K562 (cell line): ENCODE results near the gene NFS1. TPM values are rescaled to one million over a fixed set of nuclear protein-coding genes. Genes with fewer than 3 reads are reported as not detected.

ENCODE experiments used
- ARNT ChIP-seq, 2 experiments: fragments of 450-650 bp; IDR thresholded peaks; 2 replicates each; pipeline ENCODE4 v1.6.1; 2016; ENCODE audit warnings: mild to moderate bottlenecking in 1 of 2
- CC2D1A ChIP-seq: fragments of 450-650 bp; IDR thresholded peaks from 2 replicates; pipeline ENCODE4 v1.6.1; 2017; ENCODE audit warnings: mild to moderate bottlenecking
- CEBPG ChIP-seq, 3 experiments: fragments of 200-800 bp in 1 of 3; sonication (Bioruptor generic) in 1 of 3; sonication (generic) in 1 of 3; formaldehyde crosslinking in 1 of 3; IDR thresholded peaks in 2 of 3; conservative IDR thresholded peaks in 1 of 3; 2 replicates each; pipeline versions ENCODE4 v1.6.1 to v1.8.0; 2016 to 2022; ENCODE audit warnings: missing compliant biosample characterization in 2 of 3, missing genetic modification characterization in 2 of 3, mild to moderate bottlenecking in 1 of 3, missing genetic modification reagents in 1 of 3
- COPS2 ChIP-seq: fragments of 450-650 bp; conservative IDR thresholded peaks from 2 replicates; pipeline ENCODE4 v1.6.1; 2016; ENCODE audit warnings: mild to moderate bottlenecking, moderate library complexity
- DLX4 ChIP-seq: fragments of 250-450 bp; sonication (Bioruptor Pico); IDR thresholded peaks from 2 replicates; pipeline ENCODE4 v1.6.1; 2021; ENCODE audit warnings: mild to moderate bottlenecking
- DMBX1 ChIP-seq: fragments of 250-450 bp; sonication (Bioruptor Pico); IDR thresholded peaks from 2 replicates; pipeline ENCODE4 v1.8.0; 2022; ENCODE audit warnings: inconsistent platforms, mild to moderate bottlenecking, moderate library complexity, borderline replicate concordance
- ETV5 ChIP-seq: sonication (generic); formaldehyde crosslinking; IDR thresholded peaks from 2 replicates; pipeline ENCODE4 v1.4.0; 2020; ENCODE audit warnings: low read depth, mild to moderate bottlenecking, missing genetic modification reagents
- EWSR1 ChIP-seq: fragments of 450-650 bp; IDR thresholded peaks from 2 replicates; pipeline ENCODE4 v1.6.1; 2018; ENCODE audit warnings: borderline replicate concordance, mild to moderate bottlenecking, low read depth, moderate library complexity; ENCODE audit not compliant: partially characterized antibody
- GABPB1 ChIP-seq: sonication (generic); formaldehyde crosslinking; IDR thresholded peaks from 2 replicates; pipeline ENCODE4 v1.8.0; 2022; ENCODE audit warnings: mild to moderate bottlenecking, missing genetic modification reagents
- HIVEP1 ChIP-seq: fragments of 250-450 bp; sonication (Bioruptor Pico); IDR thresholded peaks from 2 replicates; pipeline ENCODE4 v1.4.0; 2020; ENCODE audit warnings: mild to moderate bottlenecking
- IRF1 ChIP-seq: sonication (generic); formaldehyde crosslinking; IDR thresholded peaks from 2 replicates; pipeline ENCODE4 v1.8.0; 2022; ENCODE audit warnings: missing genetic modification reagents, mild to moderate bottlenecking, borderline replicate concordance
- KAT2B ChIP-seq: IDR thresholded peaks from one replicate; pipeline ENCODE4 v1.6.1; 2012; ENCODE audit warnings: low read depth, mild to moderate bottlenecking, control low read depth, inconsistent platforms, low read length, moderate library complexity
- KDM4B ChIP-seq, 2 experiments: fragments of 450-650 bp in 1 of 2; sonication (generic) in 1 of 2; IDR thresholded peaks; 2 replicates each; pipeline ENCODE4 v1.6.1; 2016 to 2017; ENCODE audit warnings: borderline replicate concordance in 2 of 2, antibody characterized with exemption in 1 of 2, low read depth in 1 of 2, mild to moderate bottlenecking in 1 of 2
- MYNN ChIP-seq, 2 experiments: sonication (generic); formaldehyde crosslinking in 1 of 2; IDR thresholded peaks; 2 replicates each; pipeline versions ENCODE4 v1.5.0 to v1.6.1; 2016 to 2020; ENCODE audit warnings: antibody characterized with exemption in 1 of 2, missing genetic modification reagents in 1 of 2
- NKRF ChIP-seq: fragments of 450-650 bp; IDR thresholded peaks from 2 replicates; pipeline ENCODE4 v1.6.1; 2016; ENCODE audit warnings: borderline replicate concordance
- SIX5 ChIP-seq, 2 experiments: IDR thresholded peaks; 2 replicates each; pipeline ENCODE4 v1.6.1; 2011; ENCODE audit warnings: low read length in 2 of 2, borderline replicate concordance in 1 of 2, low read depth in 1 of 2, mild to moderate bottlenecking in 1 of 2, moderate library complexity in 1 of 2; ENCODE audit not compliant: insufficient read depth in 1 of 2
- TAF7 ChIP-seq: fragments of 450-650 bp; IDR thresholded peaks from 2 replicates; pipeline ENCODE4 v1.6.1; 2016; ENCODE audit warnings: missing genetic modification characterization, missing compliant biosample characterization
- ZBTB17 ChIP-seq: fragments of 450-650 bp; formaldehyde crosslinking; IDR thresholded peaks from 2 replicates; pipeline ENCODE4 v1.4.0; 2020; ENCODE audit warnings: mild to moderate bottlenecking
- ZBTB34 ChIP-seq: fragments of 250-450 bp; sonication (Bioruptor Pico); IDR thresholded peaks from 2 replicates; pipeline ENCODE4 v1.8.0; 2021; ENCODE audit warnings: mild to moderate bottlenecking, moderate library complexity
- ZNF212 ChIP-seq: fragments of 450-650 bp; formaldehyde crosslinking; IDR thresholded peaks from 2 replicates; pipeline ENCODE4 v1.4.0; 2020; ENCODE audit warnings: mild to moderate bottlenecking
- ZNF274 ChIP-seq: IDR thresholded peaks from 2 replicates; pipeline ENCODE4 v1.6.1; 2011; ENCODE audit warnings: low read depth, mild to moderate bottlenecking, low read length, moderate library complexity, borderline replicate concordance
- ZNF507 ChIP-seq: conservative IDR thresholded peaks from 2 replicates; pipeline ENCODE4 v1.6.1; 2017; ENCODE audit warnings: missing genetic modification characterization, missing compliant biosample characterization
- polyA plus RNA-seq, 8 experiments: library from polyadenylated mRNA; depleted of rRNA in 4 of 8; stranded (reverse) in 5 of 8; unstranded in 3 of 8; fragments of >200 nt; fragmentation: Nextera tagmentation in 2 of 8; fragmentation: Illumina TruSeq in 1 of 8; extraction: Ambion mirVana in 2 of 8; extraction: Trizol in 1 of 8; gene quantifications; 2 replicates each; pipeline versions ENCODE4 v1.2.1 to v1.2.3, GENCODE V29; 2011 to 2014; ENCODE audit warnings: inconsistent platforms in 1 of 8, missing spikeins in 1 of 8
- total RNA-seq, 7 experiments: library from RNA; depleted of rRNA in 6 of 7; stranded (reverse); fragments of >200 nt in 6 of 7; fragmentation: Illumina TruSeq in 2 of 7; extraction: Trizol in 2 of 7; gene quantifications; 2 replicates each; pipeline versions ENCODE4 v1.2.1 to v1.2.3, GENCODE V29; 2011 to 2021; ENCODE audit warnings: low replicate concordance in 1 of 7

Gene NFS1
- total and polyA plus RNA-seq, 9 of the 15 experiments (the other 6 are each of a cell fraction or from before 2014, with no cell fraction given), result 11.5 to 84.8 (median 47.1) TPM

- TF ChIP-seq NKRF (peak; percentile 41; the same call in 1 of the 2 replicates), ZNF212 (no peak), MYNN (IDR thresholded peaks at IDR 0.05) (peak; percentile 43; the same call in 1 of the 2 replicates), MYNN (CRISPR knock-in tag; IDR thresholded peaks at IDR 0.05) (no peak), ZBTB17 (CRISPR knock-in tag) (no peak), DMBX1 (CRISPR knock-in tag) (no peak), KAT2B (no peak), HIVEP1 (no peak), SIX5 (IDR thresholded peaks at IDR 0.05; ENCODE audit: borderline replicate concordance in 1 of 2, insufficient read depth in 1 of 2, low read depth in 1 of 2, low read length in 2 of 2) (0 out of 4 replicates have a peak, but pooled peaks of 1 of the 2 experiments have one; percentile 8), CEBPG (CRISPR knock-in tag; IDR thresholded peaks at IDR 0.05) (peak; percentile 100), CEBPG (tag; conservative IDR thresholded peaks at IDR 0.05 in 1 of 2, IDR thresholded peaks at IDR 0.05 in 1 of 2) (peak; percentile 98 to 100), KDM4B (IDR thresholded peaks at IDR 0.05; ENCODE audit: borderline replicate concordance in 2 of 2, low read depth in 1 of 2) (peak in 1 of 2 experiments; percentile 81; a peak in 2 of 4 replicates), GABPB1 (CRISPR knock-in tag) (peak; percentile 51), ZNF274 (no peak), EWSR1 (no peak), IRF1 (CRISPR knock-in tag) (no peak), ZNF507 (tag) (no peak), ZBTB34 (CRISPR knock-in tag) (no peak), COPS2 (no peak), ETV5 (CRISPR knock-in tag) (peak; percentile 24; the same call in 1 of the 2 replicates), CC2D1A (peak; percentile 91), ARNT (IDR thresholded peaks at IDR 0.05) (peak; percentile 11 to 59; a peak in 2 of 4 replicates), TAF7 (tag) (peak; percentile 97), DLX4 (CRISPR knock-in tag) (no peak)
These were observed 43.0 kb upstream of the NFS1 start, which contains the start of gene RBM39 (continued) for GRCh38 chr20:35741892-35742740.
